GM12878 (cell line): ENCODE data around the gene SPAAR.

Experiments used
- BRCA1 ChIP-seq: IDR thresholded peaks from 2 replicates; pipeline ENCODE4 v1.6.1; 2011; ENCODE audit warnings: low read depth, low read length, improper control_type of control experiment
- CEBPB ChIP-seq, 2 experiments: fragments of 150-350 bp in 1 of 2; IDR thresholded peaks; 2 replicates each; pipeline ENCODE4 v1.6.1; 2012 to 2014; ENCODE audit warnings: low read depth in 2 of 2, low read length in 2 of 2, borderline replicate concordance in 1 of 2, inconsistent platforms in 1 of 2
- DPF2 ChIP-seq: fragments of 450-650 bp; IDR thresholded peaks from 2 replicates; pipeline ENCODE4 v1.6.1; 2017; ENCODE audit warnings: mild to moderate bottlenecking
- EGR1 ChIP-seq, 2 experiments: IDR thresholded peaks; 1 replicate in 1 of 2; 2 replicates in 1 of 2; pipeline ENCODE4 v1.6.1; 2011 to 2012; ENCODE audit warnings: low read depth in 2 of 2, low read length in 2 of 2, borderline replicate concordance in 1 of 2, mild to moderate bottlenecking in 1 of 2, moderate library complexity in 1 of 2
- HCFC1 ChIP-seq: fragments of 150-350 bp; IDR thresholded peaks from 2 replicates; pipeline ENCODE4 v1.6.1; 2014; ENCODE audit warnings: low read length
- NFYB ChIP-seq: IDR thresholded peaks from 2 replicates; pipeline ENCODE4 v1.6.1; 2011; ENCODE audit warnings: low read depth, mild to moderate bottlenecking, low read length, improper control_type of control experiment, moderate library complexity; ENCODE audit not compliant: insufficient read depth
- POU2F2 ChIP-seq: IDR thresholded peaks from 3 replicates; pipeline ENCODE4 v1.6.1; 2011; ENCODE audit warnings: low read depth, mild to moderate bottlenecking, low read length, borderline replicate concordance
- TAF1 ChIP-seq: IDR thresholded peaks from 2 replicates; pipeline ENCODE4 v1.6.1; 2011; ENCODE audit warnings: mild to moderate bottlenecking, low read depth, low read length, borderline replicate concordance
- ZNF274 ChIP-seq: IDR thresholded peaks from one replicate; pipeline ENCODE4 v1.8.0; 2011; ENCODE audit not compliant: insufficient read length, insufficient read depth
- TF ChIP-seq, protein P1 (sequence below), 3 experiments: IDR thresholded peaks in 2 of 3; conservative IDR thresholded peaks in 1 of 3; 2 replicates each; pipeline ENCODE4 v1.5.1; 2011; ENCODE audit warnings: low read depth in 3 of 3, low read length in 3 of 3, mild to moderate bottlenecking in 3 of 3, control low read depth in 2 of 3, moderate library complexity in 2 of 3, inconsistent platforms in 1 of 3, mixed read lengths in 1 of 3; ENCODE audit not compliant: control insufficient read depth in 2 of 3, insufficient read depth in 1 of 3; ENCODE audit errors: extremely low read depth in 1 of 3

GRCh38 chr9:35906923-35907699 is 2.2 kb upstream of the SPAAR start:
- TF ChIP-seq TAF1: no peak
- no peak for TF ChIP-seq BRCA1
- TF ChIP-seq, protein P1, sequence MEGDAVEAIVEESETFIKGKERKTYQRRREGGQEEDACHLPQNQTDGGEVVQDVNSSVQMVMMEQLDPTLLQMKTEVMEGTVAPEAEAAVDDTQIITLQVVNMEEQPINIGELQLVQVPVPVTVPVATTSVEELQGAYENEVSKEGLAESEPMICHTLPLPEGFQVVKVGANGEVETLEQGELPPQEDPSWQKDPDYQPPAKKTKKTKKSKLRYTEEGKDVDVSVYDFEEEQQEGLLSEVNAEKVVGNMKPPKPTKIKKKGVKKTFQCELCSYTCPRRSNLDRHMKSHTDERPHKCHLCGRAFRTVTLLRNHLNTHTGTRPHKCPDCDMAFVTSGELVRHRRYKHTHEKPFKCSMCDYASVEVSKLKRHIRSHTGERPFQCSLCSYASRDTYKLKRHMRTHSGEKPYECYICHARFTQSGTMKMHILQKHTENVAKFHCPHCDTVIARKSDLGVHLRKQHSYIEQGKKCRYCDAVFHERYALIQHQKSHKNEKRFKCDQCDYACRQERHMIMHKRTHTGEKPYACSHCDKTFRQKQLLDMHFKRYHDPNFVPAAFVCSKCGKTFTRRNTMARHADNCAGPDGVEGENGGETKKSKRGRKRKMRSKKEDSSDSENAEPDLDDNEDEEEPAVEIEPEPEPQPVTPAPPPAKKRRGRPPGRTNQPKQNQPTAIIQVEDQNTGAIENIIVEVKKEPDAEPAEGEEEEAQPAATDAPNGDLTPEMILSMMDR (IDR thresholded peaks at IDR 0.05 in 2 of 3, conservative IDR thresholded peaks at IDR 0.05 in 1 of 3; ENCODE audit: control insufficient read depth in 2 of 3, extremely low read depth in 1 of 3, insufficient read depth in 1 of 3, low read depth in 3 of 3, low read length in 3 of 3): no peak
- no peak for TF ChIP-seq HCFC1
- no peak for TF ChIP-seq ZNF274
- no peak for TF ChIP-seq NFYB
- no peak for TF ChIP-seq CEBPB (IDR thresholded peaks at IDR 0.05; ENCODE audit: borderline replicate concordance in 1 of 2, low read depth in 2 of 2, low read length in 2 of 2)
- no peak for TF ChIP-seq EGR1 (IDR thresholded peaks at IDR 0.05; ENCODE audit: borderline replicate concordance in 1 of 2, low read depth in 2 of 2, low read length in 2 of 2)
- TF ChIP-seq DPF2: no peak
- TF ChIP-seq POU2F2: no peak
